Body of pancreas (tissue), 4 donors: ENCODE data around the gene C1orf53. TPM values are rescaled to one million over a fixed set of nuclear protein-coding genes. Genes with fewer than 3 reads are reported as not detected.

Experiments
- ATAC-seq: fragments of 150-250 bp; one replicate; pipeline ENCODE4 v1.9.1; 2016
- DNase-seq, 4 donors: peaks; one replicate each; pipeline ENCODE4 v3.0.0-alpha.2; 2019
- H3K27ac ChIP-seq, 4 donors: fragments of 200-600 bp; sonication (generic); 1 replicate in 3 of 4; 2 replicates in 1 of 4; pipeline versions ENCODE4 v1.5.1 to v1.6.1; 2016 to 2019; ENCODE audit warnings: mild to moderate bottlenecking in 1 of 4, mixed read lengths in 1 of 4, moderate library complexity in 1 of 4
- H3K27me3 ChIP-seq, 2 donors: fragments of 200-600 bp; sonication (generic); one replicate each; pipeline ENCODE4 v1.6.0; 2016; ENCODE audit warnings: mild to moderate bottlenecking in 1 of 2
- H3K36me3 ChIP-seq, 2 donors: fragments of 200-600 bp; sonication (generic); replicated peaks in 1 of 2; 2 replicates each; pipeline ENCODE4 v1.5.1; 2016; ENCODE audit warnings: low read depth in 2 of 2; ENCODE audit not compliant: insufficient read depth in 1 of 2
- H3K4me1 ChIP-seq: fragments of 200-600 bp; sonication (generic); one replicate; pipeline ENCODE4 v1.6.0; 2016
- H3K4me3 ChIP-seq, 2 donors: fragments of 200-600 bp; sonication (generic); 1 replicate in 1 of 2; 2 replicates in 1 of 2; pipeline ENCODE4 v1.5.1; 2016 to 2019
- H3K9me3 ChIP-seq, 3 donors: fragments of 200-600 bp; sonication (generic); 1 replicate in 2 of 3; 2 replicates in 1 of 3; pipeline ENCODE4 v1.5.1; 2016
- CTCF ChIP-seq, 7 experiments: fragments of 450-650 bp in 4 of 7; fragments of 200-600 bp in 3 of 7; sonication (generic) in 3 of 7; IDR thresholded peaks; one replicate each; pipeline ENCODE4 v1.5.1; 2016 to 2019; ENCODE audit warnings: antibody characterized with exemption in 7 of 7
- POLR2A ChIP-seq, 3 donors: fragments of 450-650 bp; IDR thresholded peaks; one replicate each; pipeline ENCODE4 v1.6.1; 2016; ENCODE audit warnings: antibody characterized with exemption in 3 of 3, mild to moderate bottlenecking in 2 of 3
- WGBS, 2 donors: methylation state at CpG; one replicate each; pipeline ENCODE4 v1.1.5; 2017; 5-methylcytosine and 5-hydroxymethylcytosine counted together
- intact Hi-C: fragments of 100-400 bp; cut with DNase I; formaldehyde crosslinking; loops from one replicate; pipeline ENCODE4 v1.15.1; 2023
- total RNA-seq, 2 donors: library from RNA; depleted of rRNA; stranded (reverse); fragments of >200 nt; gene quantifications; one replicate each; pipeline ENCODE4 v1.1.0, GENCODE V29; 2016

Gene C1orf53
- total RNA-seq, 2 donors from 2014 or later: 2.1 to 3.6 TPM

DNA sequence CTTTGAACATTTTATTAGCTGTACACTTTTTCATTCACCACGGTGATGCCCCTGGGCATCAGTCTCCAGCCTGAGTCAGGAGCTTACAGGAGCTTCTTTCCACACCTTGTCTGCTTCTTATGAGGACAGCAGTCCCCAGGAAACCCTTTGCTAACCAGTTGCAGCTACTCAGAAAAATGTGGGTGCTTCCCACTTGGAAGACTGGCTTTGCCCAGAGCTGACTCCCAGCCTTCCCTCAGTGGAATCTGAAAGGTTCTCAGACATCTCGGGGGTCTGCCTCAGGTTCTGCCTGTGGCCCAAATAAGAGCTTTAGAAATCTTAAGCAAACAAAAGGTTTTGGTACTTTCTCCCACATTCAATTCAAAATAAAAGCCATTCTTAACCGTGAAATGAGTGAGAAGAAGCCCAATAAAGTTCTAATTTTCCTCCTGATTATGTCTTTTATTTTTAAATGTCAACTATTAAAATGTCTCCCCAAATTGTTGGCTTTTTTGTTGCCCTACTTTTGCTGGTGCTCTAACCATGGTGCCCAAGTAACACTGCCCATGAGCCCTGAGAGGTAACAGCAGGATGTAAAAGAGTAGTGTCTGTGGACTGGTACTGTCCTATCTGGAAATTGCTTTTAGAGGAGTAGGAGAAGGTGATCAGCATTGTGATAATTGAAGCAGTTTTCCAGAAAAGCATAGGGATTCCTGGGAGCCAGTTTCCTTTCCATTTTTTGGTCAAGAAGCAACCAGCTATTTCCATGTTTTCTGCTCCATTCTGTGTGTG is 5.6 kb downstream of the C1orf53 start:
- Histone ChIP-seq H3K4me1 (peaks cover 35% of the 10 kb centered on the region), H3K36me3 (no peaks in the 10 kb centered on the region), H3K27me3 (peaks cover 3 to 35% of the 10 kb centered on the region in 2 donors), H3K27ac (no peak overlapping the region), H3K9me3 (no peaks in the 10 kb centered on the region), H3K4me3 (no peak overlapping the region)
- no peak for DNase-seq
- 59 to 73% methylated on average over 3 of the region's 3 CpGs for WGBS, 2 donors
- intact Hi-C loops: no loop called here
- no peak for TF ChIP-seq POLR2A (IDR thresholded peaks at IDR 0.05)
- no peak for ATAC-seq

DNA sequence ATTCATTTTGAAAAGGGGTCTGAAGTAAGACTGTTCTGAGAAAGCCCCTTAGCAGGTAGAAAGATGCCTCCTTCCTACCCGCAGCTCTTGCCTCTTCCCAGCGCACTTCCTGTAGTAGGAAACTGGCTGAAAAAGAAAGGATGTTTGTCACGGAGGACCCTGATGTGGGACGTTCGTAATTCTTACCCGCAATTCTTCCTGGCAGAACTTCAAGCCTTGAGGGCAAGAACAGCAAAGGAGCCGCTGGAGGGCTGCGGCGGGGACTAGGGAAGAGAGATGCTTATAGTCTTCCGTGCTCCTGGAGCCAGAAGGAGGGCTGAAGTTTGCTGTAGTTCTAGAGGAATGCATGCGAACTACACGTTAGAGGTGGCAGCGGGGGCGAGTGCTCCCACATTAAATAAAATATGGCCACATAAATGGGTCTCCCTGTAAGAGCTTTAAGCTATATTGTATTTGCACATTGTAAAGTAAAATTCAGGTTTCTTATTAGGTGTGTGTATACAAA is 6.3 kb downstream of the C1orf53 start:
- peaks cover 3 to 43% of the 10 kb centered on the region in 2 donors for H3K27me3 ChIP-seq

GRCh38 chr1:197909384-197909783 is 7.0 kb downstream of the C1orf53 start:
- TF ChIP-seq CTCF (IDR thresholded peaks at IDR 0.05) (no peak), POLR2A (IDR thresholded peaks at IDR 0.05) (no peak)
- intact Hi-C loops: no loop called here
- peaks cover 3 to 49% of the 10 kb centered on the region in 2 donors for H3K27me3 ChIP-seq
- H3K27ac ChIP-seq: no peak overlapping the region
- no peaks in the 10 kb centered on the region for H3K9me3 ChIP-seq
- H3K4me3 ChIP-seq: no peak overlapping the region
- ATAC-seq (no peak), DNase-seq (no peak)
- H3K4me1 ChIP-seq: peaks cover 35% of the 10 kb centered on the region
- no peaks in the 10 kb centered on the region for H3K36me3 ChIP-seq
- 24 to 50% methylated on average over 7 to 8 of the region's 8 CpGs for WGBS, 2 donors

More for the DNA sequence above, 6.3 kb downstream of the C1orf53 start:
- TF ChIP-seq POLR2A (IDR thresholded peaks at IDR 0.05) (no peak), CTCF (IDR thresholded peaks at IDR 0.05) (no peak)
- intact Hi-C loops: no loop called here
- no peaks in the 10 kb centered on the region for H3K36me3 ChIP-seq
- WGBS, 2 donors: 22 to 35% methylated on average over 14 of the region's 14 CpGs
- no peak overlapping the region for H3K4me3 ChIP-seq
- H3K4me1 ChIP-seq: peaks cover 35% of the 10 kb centered on the region
- ATAC-seq: no peak
- no peaks in the 10 kb centered on the region for H3K9me3 ChIP-seq
- no peak for DNase-seq
- no peak overlapping the region for H3K27ac ChIP-seq

GRCh38 chr1:197910120-197910991 is 7.9 kb downstream of the C1orf53 start:
- Histone ChIP-seq H3K9me3 (no peaks in the 10 kb centered on the region), H3K27ac (no peak overlapping the region), H3K4me1 (peaks cover 35% of the 10 kb centered on the region), H3K27me3 (peaks cover 3 to 56% of the 10 kb centered on the region in 2 donors), H3K36me3 (no peaks in the 10 kb centered on the region), H3K4me3 (no peak overlapping the region)
- WGBS, 2 donors: 7 to 13% methylated on average over 35 to 37 of the region's 37 CpGs
- intact Hi-C loops: no loop called here
- TF ChIP-seq POLR2A (IDR thresholded peaks at IDR 0.05) (no peak), CTCF (IDR thresholded peaks at IDR 0.05) (no peak)
- ATAC-seq: no peak
- DNase-seq: no peak
